M059J (cell line): ENCODE results near the gene TNFRSF6B. TPM values are rescaled to one million over a fixed set of nuclear protein-coding genes. Genes with fewer than 3 reads are reported as not detected.
"Not testable (repeated sequence)": the region's sequence is repeated elsewhere in the genome, so short reads cannot be mapped to it uniquely, and the experiment has no call there.

Experiments used
- DNase-seq: peaks from one replicate; pipeline ENCODE4 v3.0.0-alpha.2; 2012; ENCODE audit warnings: low read depth
- total RNA-seq: library from RNA; depleted of rRNA; stranded (reverse); fragments of >200 nt; shearing (Covaris generic); gene quantifications from 2 replicates; pipeline ENCODE4 v1.2.3, GENCODE V29; 2014

TNFRSF6B gene
- total RNA-seq, 1 experiment from 2014 or later: 1.9 TPM

DNA sequence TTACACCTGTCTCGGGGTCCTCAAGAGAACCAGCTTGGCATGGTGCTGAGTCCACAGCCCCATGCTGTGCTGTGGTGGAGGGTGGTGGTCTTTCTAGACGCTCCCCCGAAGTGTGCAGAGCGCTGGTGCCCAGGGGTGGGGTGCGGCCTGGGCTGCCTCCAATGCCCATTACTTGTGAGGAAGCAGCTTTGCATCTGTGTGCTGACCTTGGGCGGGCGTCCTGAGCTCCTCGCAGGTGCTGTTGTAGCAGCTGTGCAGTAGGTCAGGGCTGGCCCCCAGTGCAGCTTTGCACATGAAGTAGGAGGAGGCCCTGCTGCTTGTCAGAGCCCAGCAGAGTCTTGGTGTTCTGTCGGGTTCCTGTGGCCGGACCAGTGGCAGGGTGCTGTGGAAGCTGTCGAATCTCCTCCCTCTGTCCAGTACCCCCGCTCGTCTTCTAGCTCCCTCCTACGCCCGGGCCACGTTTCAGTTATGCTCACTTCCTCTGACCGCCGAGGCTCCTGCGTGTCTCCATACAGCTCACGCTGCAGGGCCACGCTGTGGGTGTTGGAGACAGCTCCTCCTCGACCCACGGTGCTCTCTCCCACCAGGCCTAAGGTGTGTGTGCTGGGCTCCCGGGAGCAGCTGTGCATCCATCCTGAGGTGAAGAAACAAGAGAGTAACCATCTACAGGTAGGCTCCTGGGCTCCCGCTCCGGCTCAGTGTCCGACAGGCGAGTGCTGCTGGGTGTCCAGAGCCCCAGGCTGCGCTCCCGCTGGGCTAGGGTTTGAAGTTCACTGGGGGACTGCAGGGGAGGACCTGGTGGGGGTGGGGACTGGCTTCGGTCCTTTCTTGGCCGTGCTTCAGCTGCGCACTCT is 34.3 kb upstream of the TNFRSF6B start:
- DNase-seq: no peak

DNA sequence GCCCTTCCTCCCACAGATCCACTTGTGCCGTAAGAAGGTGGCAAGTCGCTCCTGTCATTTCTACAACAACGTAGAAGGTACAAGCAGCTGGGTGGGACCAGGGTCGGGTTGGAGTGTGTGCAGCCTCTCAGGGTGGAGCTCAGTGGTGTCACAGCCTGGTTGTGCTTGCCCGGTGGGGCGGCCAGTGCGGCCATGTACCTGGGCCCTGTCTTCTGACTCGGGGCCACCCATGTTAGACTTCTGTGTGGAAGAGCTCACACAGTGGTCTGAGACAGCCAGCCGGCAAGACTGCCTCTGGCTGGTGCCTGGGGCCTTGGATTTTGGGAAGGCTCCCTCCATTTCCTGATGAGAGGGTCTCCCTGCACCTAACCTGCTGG is 33.7 kb upstream of the TNFRSF6B start:
- no peak for DNase-seq

GRCh38 chr20:63663332-63664066 is 33.0 kb upstream of the TNFRSF6B start:
- DNase-seq: no peak

DNA sequence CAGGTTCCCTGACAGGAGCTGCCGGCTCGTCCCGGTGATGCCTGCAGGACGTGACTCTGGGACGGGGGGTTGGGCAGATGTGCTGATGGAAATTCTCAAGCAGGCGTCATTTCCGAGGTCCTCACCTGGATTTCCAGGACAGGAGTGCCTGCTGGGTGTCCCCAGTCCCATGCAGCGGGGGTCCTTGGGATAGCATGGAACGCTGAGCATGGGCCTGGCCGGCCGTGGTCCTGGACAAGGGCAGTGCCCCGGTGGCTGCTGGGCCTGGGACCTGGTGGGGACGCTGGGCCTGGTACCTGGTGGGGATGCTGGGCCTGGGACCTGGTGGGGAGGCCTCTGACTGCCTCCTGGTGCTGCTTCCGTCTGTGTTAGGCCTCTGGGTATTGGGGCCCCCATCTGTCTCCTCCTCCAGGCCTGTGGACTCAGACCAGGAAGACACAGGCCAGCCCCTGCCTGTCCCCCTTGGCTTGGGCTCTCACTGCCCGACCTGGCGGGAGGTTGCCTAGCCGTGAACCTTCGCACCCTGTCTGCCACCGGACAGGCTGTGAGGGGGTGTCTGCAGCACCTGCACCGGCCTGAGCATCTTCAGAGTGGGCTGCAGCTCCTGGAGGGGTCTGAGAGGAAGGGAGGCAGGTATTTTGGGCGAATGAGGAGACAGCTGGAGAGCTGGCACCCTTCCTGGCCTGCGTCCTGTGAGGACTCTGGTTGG is 32.2 kb upstream of the TNFRSF6B start:
- no peak for DNase-seq

- no peak for DNase-seq
These were observed 31.4 kb upstream of the TNFRSF6B start for GRCh38 chr20:63664861-63665594.

DNA sequence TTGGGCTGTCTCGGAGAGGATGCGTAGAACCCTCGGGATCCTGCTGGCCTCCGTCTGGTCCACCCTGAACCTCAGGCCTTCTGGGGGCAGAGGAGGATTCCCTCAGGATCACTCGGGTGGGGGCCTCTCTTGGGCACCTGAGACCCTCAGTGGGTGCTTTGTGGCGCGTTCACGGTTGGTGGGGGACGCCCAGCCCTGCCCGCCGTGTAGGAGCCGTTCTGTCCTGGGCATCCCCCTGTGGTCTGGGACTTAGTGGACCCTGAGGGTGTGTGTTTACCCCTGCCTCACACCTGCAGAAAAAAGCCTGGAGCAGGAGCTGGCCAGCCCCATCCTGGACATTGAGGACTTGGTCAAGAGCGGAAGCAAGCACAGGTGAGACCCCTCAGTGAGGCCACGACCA is 30.7 kb upstream of the TNFRSF6B start:
- DNase-seq: no peak

- no peak for DNase-seq
These were observed 28.6 kb upstream of the TNFRSF6B start for GRCh38 chr20:63667858-63668257.

GRCh38 chr20:63668351-63668750 is 28.1 kb upstream of the TNFRSF6B start:
- DNase-seq: no peak

DNA sequence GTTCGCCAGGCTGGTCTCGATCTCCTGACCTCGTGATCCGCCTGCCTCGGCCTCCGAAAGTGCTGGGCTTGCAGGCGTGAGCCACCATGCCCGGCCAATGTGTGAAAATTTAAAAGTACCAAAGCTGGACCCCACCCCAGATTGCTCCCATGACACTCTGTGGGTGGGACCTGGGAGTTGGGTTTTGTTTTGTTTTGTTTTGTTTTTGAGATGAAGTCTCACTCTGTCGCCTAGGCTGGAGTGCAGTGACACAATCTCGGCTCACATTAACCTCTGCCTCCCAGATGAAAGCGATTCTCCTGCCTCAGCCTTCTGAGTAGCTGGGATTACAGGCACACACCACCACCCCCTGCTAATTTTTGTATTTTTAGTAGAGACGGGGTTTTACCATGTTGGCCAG is 24.8 kb upstream of the TNFRSF6B start:
- DNase-seq: not testable (repeated sequence)

DNA sequence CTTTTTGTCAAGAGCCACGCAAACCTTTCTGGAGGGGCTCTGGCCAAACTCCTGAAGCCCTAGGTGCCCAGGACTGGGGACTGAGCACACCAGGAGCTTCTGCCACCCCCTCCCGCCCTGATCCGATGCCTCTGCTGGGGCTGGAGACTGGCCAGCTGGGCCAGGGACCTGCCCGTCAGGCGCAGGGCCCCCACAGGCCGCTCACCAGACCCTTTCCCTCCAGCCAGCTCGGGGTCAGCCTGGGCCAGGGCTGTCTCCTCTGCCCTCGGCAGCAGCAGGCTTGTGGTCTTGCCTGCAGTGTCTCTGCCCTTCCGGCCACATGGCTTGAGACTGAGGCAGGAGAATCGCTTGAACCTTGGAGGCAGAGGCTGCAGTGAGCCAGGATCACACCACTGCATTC is 23.8 kb upstream of the TNFRSF6B start:
- no peak for DNase-seq

- no peak for DNase-seq
These were observed 22.5 kb upstream of the TNFRSF6B start for GRCh38 chr20:63673951-63674350.

GRCh38 chr20:63675681-63676368 is 20.6 kb upstream of the TNFRSF6B start:
- no peak for DNase-seq

GRCh38 chr20:63678071-63678470 is 18.4 kb upstream of the TNFRSF6B start:
- no peak for DNase-seq

DNA sequence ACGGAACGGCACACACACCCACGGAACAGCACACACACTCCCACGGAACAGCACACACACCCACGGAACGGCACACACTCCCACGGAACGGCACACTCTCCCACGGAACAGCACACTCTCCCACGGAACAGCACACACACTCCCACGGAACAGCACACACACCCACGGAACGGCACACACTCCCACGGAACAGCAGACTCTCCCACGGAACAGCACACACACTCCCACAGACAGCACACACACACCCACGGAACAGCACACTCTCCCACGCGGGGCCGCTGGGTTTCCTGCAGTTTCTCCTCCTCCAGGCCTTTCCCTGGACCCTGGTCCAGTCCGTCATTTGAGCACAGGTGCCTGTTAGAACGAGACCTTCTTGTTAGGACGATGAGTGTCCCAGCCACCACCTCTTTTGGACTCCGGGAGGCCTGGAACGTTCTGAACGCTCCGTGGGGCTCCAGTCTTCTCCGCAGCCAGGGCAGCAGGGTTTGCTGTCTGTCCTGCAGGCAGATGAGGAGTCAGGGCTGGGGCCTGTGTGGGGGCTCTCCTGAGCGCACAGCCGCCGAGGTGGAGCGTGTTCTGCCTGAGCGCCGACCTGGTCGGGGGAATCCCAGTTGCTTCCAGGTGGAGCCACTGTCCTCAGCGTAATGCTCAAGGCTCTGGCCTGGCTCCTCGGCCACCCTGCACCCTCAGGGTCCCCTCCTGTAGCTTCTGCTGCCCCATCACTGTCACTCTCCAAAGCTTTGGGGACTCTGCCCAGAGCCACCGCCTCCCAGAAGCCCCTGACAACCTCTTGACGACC is 17.6 kb upstream of the TNFRSF6B start:
- no peak for DNase-seq

DNA sequence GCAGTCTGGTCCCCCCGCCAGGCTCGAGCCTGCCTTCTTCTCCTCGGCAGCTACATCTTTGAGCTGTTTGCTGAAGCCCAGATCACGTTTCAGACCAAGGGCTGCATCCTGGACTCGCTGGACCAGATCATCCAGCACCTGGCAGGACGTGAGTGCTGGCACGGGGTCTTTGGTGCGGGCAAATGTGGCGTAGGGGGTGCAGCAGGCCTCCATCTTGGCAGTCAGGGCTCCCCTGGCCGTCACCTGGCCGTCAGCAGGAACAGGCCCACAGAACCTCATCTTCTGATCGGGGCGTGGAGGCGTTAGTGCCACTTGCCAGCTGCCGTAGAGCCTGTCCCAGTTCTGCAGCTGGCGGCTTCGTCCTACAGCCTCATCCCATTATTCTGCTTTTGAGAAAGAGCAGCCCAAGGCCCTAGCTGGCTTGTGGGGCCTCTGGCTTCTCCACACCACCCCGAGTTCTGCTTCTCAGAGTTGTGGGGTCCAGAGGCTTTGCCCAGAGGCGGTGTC is 16.6 kb upstream of the TNFRSF6B start:
- no peak for DNase-seq

- no peak for DNase-seq
These were observed 16.0 kb upstream of the TNFRSF6B start for GRCh38 chr20:63680427-63680826.

DNA sequence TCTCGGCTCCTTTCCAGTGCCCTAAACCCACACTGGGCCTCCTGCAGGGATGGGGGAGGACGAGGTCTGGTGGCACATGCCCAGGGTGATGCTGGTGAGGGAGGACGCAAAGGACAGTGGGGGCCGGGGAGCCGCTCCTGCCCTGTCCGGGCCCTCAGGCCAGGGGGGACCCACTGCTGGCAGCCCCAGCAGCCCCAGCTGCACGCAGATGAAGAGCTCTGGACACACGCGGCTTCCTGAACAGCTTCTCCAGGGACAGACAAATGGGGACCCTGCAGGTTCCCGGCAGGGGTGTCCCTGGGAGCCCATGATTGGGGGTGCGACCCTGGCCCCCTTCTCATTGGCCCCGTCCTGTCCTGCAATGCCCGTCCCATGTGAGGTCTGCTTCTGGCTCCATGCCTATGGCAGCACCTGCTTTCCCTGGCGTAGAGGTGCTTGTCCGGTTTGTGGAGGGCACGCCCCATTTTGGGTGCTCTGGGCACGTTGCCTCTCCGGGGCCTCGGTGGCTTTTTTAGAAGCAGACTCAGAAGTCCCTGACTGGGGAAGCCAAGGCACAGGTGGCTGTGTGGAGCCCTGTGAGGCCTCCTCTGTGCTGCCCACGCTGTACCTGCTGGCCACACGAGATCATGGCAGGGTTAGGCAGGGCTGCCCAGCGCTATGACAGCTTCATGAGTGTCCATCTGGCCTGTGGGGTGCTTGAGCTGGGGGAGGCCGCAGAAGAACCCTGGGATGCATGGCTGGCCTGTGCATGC is 15.4 kb upstream of the TNFRSF6B start:
- DNase-seq: no peak

DNA sequence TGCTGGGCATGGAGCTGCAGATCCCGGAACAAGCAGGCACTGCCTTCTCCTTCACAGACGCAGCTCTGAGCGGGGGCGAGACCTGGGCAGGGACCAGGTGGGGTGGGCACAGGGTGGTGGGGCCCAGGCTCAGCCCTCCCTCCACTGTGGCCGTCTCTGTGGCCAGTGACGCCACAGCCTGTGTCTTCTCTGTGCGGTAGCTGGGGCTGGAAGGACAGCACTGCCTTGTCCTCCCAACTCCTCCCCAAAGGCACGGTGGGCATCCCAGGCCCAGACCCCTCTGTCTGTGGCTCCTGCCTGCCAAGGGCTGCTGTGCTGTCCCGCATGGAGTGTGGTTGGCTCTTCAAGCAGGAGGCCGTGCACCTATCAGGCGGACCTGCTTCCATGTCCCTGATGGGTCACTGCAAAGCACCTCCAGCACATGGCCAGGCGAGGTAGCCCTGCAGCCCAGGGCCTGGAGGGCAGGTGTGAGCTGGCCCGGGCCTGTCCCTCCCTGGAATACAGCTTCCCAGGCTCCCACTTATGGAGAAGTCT is 14.8 kb upstream of the TNFRSF6B start:
- no peak for DNase-seq
